Measurements from ENCODE around the gene MSMB. TPM values are rescaled to one million over a fixed set of nuclear protein-coding genes. Genes with fewer than 3 reads are reported as not detected.
A peak's percentile ranks its signal among the peaks of the same experiment; 100 is the strongest.

The MSMB gene
- total RNA-seq, 1 experiment from 2014 or later = not detected

DNA sequence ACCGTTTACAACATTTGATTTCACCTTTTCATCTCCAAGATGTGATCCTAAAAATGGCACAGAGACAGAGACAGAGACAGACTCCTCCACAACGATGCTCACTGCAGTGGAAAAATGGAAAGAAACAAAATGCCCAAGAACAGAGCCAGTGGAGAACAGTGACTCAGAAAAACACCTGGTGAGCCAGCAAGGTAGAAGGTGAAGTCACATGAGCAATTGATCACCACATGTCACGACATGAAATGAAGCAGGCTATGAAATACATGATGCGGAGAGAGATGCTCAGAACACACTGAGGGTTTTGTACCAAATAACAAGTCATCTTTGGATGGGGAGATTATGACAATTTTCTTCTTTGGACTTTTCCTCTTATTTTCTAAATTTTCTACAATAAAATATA, 3.5 kb downstream of the MSMB start:
- Histone ChIP-seq H3K9me2 (ENCODE audit: insufficient read depth) (no peaks in the 10 kb centered on the region), H3K4me2 (no peak overlapping the region), H3K4me1 (replicated peaks; ENCODE audit: insufficient read depth) (peaks cover 25% of the 10 kb centered on the region), H3K27ac (no peak overlapping the region), H3K27me3 (ENCODE audit: insufficient read depth, low read depth) (no peaks in the 10 kb centered on the region), H3K4me3 (no peak overlapping the region), H2AFZ (no peak overlapping the region), H3K79me2 (ENCODE audit: low read depth) (no peaks in the 10 kb centered on the region), H4K20me1 (ENCODE audit: insufficient read depth) (no peaks in the 10 kb centered on the region), H3K9me3 (ENCODE audit: insufficient read depth, low read depth) (no peaks in the 10 kb centered on the region), H3F3A (ENCODE audit: insufficient read depth, low read depth) (peaks cover 18% of the 10 kb centered on the region), H3K36me3 (ENCODE audit: low read depth) (no peaks in the 10 kb centered on the region)
- CTCF ChIA-PET = no interaction called here
- POLR2A ChIA-PET (ENCODE audit: unreplicated experiment) = no interaction called here
- no peak for DNase-seq
- TF ChIP-seq EZH2 (IDR thresholded peaks at IDR 0.05; ENCODE audit: low read depth) = no peak
- TF ChIP-seq, protein P1, sequence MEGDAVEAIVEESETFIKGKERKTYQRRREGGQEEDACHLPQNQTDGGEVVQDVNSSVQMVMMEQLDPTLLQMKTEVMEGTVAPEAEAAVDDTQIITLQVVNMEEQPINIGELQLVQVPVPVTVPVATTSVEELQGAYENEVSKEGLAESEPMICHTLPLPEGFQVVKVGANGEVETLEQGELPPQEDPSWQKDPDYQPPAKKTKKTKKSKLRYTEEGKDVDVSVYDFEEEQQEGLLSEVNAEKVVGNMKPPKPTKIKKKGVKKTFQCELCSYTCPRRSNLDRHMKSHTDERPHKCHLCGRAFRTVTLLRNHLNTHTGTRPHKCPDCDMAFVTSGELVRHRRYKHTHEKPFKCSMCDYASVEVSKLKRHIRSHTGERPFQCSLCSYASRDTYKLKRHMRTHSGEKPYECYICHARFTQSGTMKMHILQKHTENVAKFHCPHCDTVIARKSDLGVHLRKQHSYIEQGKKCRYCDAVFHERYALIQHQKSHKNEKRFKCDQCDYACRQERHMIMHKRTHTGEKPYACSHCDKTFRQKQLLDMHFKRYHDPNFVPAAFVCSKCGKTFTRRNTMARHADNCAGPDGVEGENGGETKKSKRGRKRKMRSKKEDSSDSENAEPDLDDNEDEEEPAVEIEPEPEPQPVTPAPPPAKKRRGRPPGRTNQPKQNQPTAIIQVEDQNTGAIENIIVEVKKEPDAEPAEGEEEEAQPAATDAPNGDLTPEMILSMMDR (conservative IDR thresholded peaks at IDR 0.05) = no peak
- no TSS peak for BruUV-seq (replicated peaks)
- intact Hi-C loops (cut with micrococcal nuclease; ENCODE audit: unreplicated experiment) = no loop called here

DNA sequence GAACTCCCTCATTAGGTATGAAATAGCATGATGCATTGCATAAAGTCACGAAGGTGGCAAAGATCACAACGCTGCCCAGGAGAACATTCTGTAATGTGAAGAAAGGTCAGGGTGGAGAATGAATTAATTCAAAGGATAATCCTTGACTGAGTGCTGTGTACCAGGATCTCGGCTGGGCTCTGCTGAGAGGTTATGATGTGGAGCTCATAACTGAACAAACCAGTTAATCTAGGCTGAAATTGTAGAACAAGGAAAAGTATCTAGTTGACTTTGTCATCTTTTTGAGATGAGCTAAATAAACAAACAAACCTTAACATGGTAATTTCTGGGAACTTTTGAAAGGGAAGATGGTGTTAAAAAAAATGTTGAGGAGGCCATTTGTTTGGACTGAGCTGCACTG, 6.1 kb downstream of the MSMB start:
- H3K4me2 ChIP-seq = peak overlapping the region; percentile 39
- BruUV-seq (replicated peaks) = no TSS peak

DNA sequence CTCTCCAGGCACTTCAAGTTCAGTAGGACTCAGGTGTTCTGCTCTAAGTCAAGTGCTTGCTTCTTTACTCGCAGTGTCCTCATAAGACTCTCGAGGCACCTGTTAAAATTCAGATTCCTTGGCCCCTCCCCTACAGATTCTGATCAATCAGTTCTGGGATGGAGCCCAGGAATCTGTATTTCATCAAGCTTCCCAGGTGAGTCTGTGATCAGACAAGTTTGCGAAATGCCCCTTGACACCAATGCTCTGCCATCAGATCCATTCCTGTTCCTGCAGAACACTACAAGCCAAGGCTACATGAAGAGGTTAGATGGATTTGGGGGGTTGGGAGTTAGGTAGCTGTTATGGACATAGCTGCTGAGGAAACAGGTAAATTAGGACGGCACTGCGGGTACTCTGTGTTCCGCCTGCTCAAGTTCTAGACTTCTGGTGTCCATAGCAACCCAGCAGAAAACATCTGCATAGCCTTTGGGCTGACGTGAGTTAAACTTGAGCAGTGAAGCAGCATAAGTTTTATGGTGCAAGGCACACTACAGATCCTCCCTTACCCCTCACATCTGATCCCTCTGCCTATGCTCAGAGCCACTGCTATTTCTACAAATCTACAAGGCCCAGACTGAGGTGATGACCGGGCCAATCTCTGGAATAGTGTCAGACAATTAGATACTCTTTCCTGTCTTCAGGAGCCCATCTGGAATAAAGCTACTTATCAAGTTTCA, 8.8 kb downstream of the MSMB start:
- no peaks in the 10 kb centered on the region for H3K36me3 ChIP-seq (ENCODE audit: low read depth)
- H3K4me1 ChIP-seq (replicated peaks; ENCODE audit: insufficient read depth) = peaks cover 46% of the 10 kb centered on the region
- no peaks in the 10 kb centered on the region for H4K20me1 ChIP-seq (ENCODE audit: insufficient read depth)
- no peak overlapping the region for H2AFZ ChIP-seq
- H3K4me2 ChIP-seq = no peak overlapping the region
- BruUV-seq (replicated peaks) = no TSS peak
- no peaks in the 10 kb centered on the region for H3K9me2 ChIP-seq (ENCODE audit: insufficient read depth)
- no peak overlapping the region for H3K27ac ChIP-seq
- no peaks in the 10 kb centered on the region for H3K27me3 ChIP-seq (ENCODE audit: insufficient read depth, low read depth)
- no peaks in the 10 kb centered on the region for H3K9me3 ChIP-seq (ENCODE audit: insufficient read depth, low read depth)
- ChIA-PET CTCF (no interaction called here), POLR2A (ENCODE audit: unreplicated experiment) (no interaction called here)
- TF ChIP-seq, protein P1 (conservative IDR thresholded peaks at IDR 0.05) = no peak
- no peak for TF ChIP-seq EZH2 (IDR thresholded peaks at IDR 0.05; ENCODE audit: low read depth)
- no peak overlapping the region for H3K4me3 ChIP-seq
- no peaks in the 10 kb centered on the region for H3K79me2 ChIP-seq (ENCODE audit: low read depth)
- H3F3A ChIP-seq (ENCODE audit: insufficient read depth, low read depth) = peaks cover 18% of the 10 kb centered on the region
- intact Hi-C loops (cut with micrococcal nuclease; ENCODE audit: unreplicated experiment) = loop anchor here (5.0 kb wide), 1 partner anchor 185 kb away; no protein-coding TSS in a partner anchor
- no peak for DNase-seq

More for the DNA sequence above, 6.1 kb downstream of the MSMB start:
- TF ChIP-seq EZH2 (IDR thresholded peaks at IDR 0.05; ENCODE audit: low read depth) = no peak
- TF ChIP-seq, protein P1 (conservative IDR thresholded peaks at IDR 0.05) = no peak
- Histone ChIP-seq H3K9me3 (ENCODE audit: insufficient read depth, low read depth) (no peaks in the 10 kb centered on the region), H3K79me2 (ENCODE audit: low read depth) (no peaks in the 10 kb centered on the region), H3K36me3 (ENCODE audit: low read depth) (no peaks in the 10 kb centered on the region), H3K4me1 (replicated peaks; ENCODE audit: insufficient read depth) (peaks cover 35% of the 10 kb centered on the region), H3F3A (ENCODE audit: insufficient read depth, low read depth) (peaks cover 18% of the 10 kb centered on the region), H2AFZ (no peak overlapping the region; the same call in 1 of the 2 replicates), H3K4me3 (no peak overlapping the region), H3K27me3 (ENCODE audit: insufficient read depth, low read depth) (no peaks in the 10 kb centered on the region), H3K9me2 (ENCODE audit: insufficient read depth) (no peaks in the 10 kb centered on the region), H3K27ac (peak overlapping the region; percentile 34), H4K20me1 (ENCODE audit: insufficient read depth) (no peaks in the 10 kb centered on the region)
- intact Hi-C loops (cut with micrococcal nuclease; ENCODE audit: unreplicated experiment) = no loop called here
- CTCF ChIA-PET = no interaction called here
- peak; percentile 26 to 78 for DNase-seq
- POLR2A ChIA-PET (ENCODE audit: unreplicated experiment) = no interaction called here

Data from PC-9 (cell line).